Smooth muscle cell (in vitro differentiated cells): ENCODE data around the gene SLC1A7. TPM values are rescaled to one million over a fixed set of nuclear protein-coding genes. Genes with fewer than 3 reads are reported as not detected.

Experiments used
- DNase-seq: peaks from one replicate; lab custom pipeline; 2025; ENCODE audit not compliant: unreplicated experiment; lab: John Stamatoyannopoulos, UW
- H2AFZ ChIP-seq: fragments of 200-600 bp; sonication (generic); 2 replicates; pipeline ENCODE4 v1.6.0; 2016; ENCODE audit warnings: antibody characterized with exemption, low read depth, mild to moderate bottlenecking
- H3F3A ChIP-seq: fragments of 200-600 bp; sonication (generic); 2 replicates; pipeline ENCODE4 v1.6.0; 2017; ENCODE audit warnings: antibody characterized with exemption, low read depth
- H3K27ac ChIP-seq: fragments of 200-600 bp; sonication (generic); 2 replicates; pipeline ENCODE4 v1.5.1; 2016; ENCODE audit warnings: low read depth, mild to moderate bottlenecking
- H3K27me3 ChIP-seq: fragments of 200-600 bp; sonication (generic); 2 replicates; pipeline ENCODE4 v1.6.1; 2016; ENCODE audit warnings: low read depth, mild to moderate bottlenecking
- H3K36me3 ChIP-seq: fragments of 200-600 bp; sonication (generic); 2 replicates; pipeline ENCODE4 v1.5.1; 2016; ENCODE audit warnings: low read depth
- H3K4me1 ChIP-seq: fragments of 200-600 bp; sonication (generic); 2 replicates; pipeline ENCODE4 v1.5.1; 2016; ENCODE audit warnings: low read depth
- H3K4me2 ChIP-seq: fragments of 200-600 bp; sonication (generic); 2 replicates; pipeline ENCODE4 v1.6.0; 2016; ENCODE audit warnings: mild to moderate bottlenecking
- H3K4me3 ChIP-seq: fragments of 200-600 bp; sonication (generic); 2 replicates; pipeline ENCODE4 v1.5.1; 2016; ENCODE audit warnings: mild to moderate bottlenecking
- H3K79me2 ChIP-seq: fragments of 200-600 bp; sonication (generic); 2 replicates; pipeline ENCODE4 v1.6.0; 2016; ENCODE audit warnings: low read depth, mild to moderate bottlenecking
- H3K9ac ChIP-seq: fragments of 200-600 bp; sonication (generic); 2 replicates; pipeline ENCODE4 v1.6.0; 2016; ENCODE audit warnings: low read depth
- H3K9me3 ChIP-seq: fragments of 200-600 bp; sonication (generic); replicated peaks from 2 replicates; pipeline ENCODE4 v1.5.1; 2016; ENCODE audit warnings: low read depth
- H4K20me1 ChIP-seq: fragments of 200-600 bp; sonication (generic); 2 replicates; pipeline ENCODE4 v1.6.0; 2016; ENCODE audit warnings: low read depth
- CTCF ChIP-seq: fragments of 200-600 bp; sonication (generic); IDR thresholded peaks from 2 replicates; pipeline ENCODE4 v1.5.1; 2017; ENCODE audit warnings: borderline replicate concordance, mild to moderate bottlenecking, antibody characterized with exemption; ENCODE audit not compliant: insufficient read depth, poor library complexity, severe bottlenecking
- WGBS: methylation state at CpG from one replicate; pipeline ENCODE4 v1.1.7; 2016; ENCODE audit warnings: low lambda C conversion rate; 5-methylcytosine and 5-hydroxymethylcytosine counted together
- polyA plus RNA-seq: library from polyadenylated mRNA; unstranded; fragments of >200 nt; fragmentation: Nextera tagmentation; extraction: Ambion mirVana; gene quantifications from 2 replicates; pipeline ENCODE4 v1.2.1, GENCODE V29; 2016
- total RNA-seq: library from RNA; depleted of rRNA; stranded (reverse); fragments of >200 nt; gene quantifications from 2 replicates; pipeline ENCODE4 v1.2.3, GENCODE V29; 2014

SLC1A7 gene
- total and polyA plus RNA-seq, 2 experiments from 2014 or later, result 0.05 TPM; not detected in 1

- Histone ChIP-seq H3K27me3 (no peaks in the 10 kb centered on the region), H4K20me1 (peaks cover 22% of the 10 kb centered on the region), H3K27ac (no peak overlapping the region), H3K9ac (no peak overlapping the region), H3K36me3 (no peaks in the 10 kb centered on the region), H3K4me3 (no peak overlapping the region), H3F3A (no peaks in the 10 kb centered on the region), H3K4me1 (peaks cover 3% of the 10 kb centered on the region), H3K4me2 (no peak overlapping the region), H2AFZ (no peak overlapping the region), H3K79me2 (no peaks in the 10 kb centered on the region), H3K9me3 (no peaks in the 10 kb centered on the region)
- no peak for TF ChIP-seq CTCF
- no peak for DNase-seq
- 61% methylated on average over 5 of the region's 5 CpGs for WGBS
Measured at GRCh38 chr1:53047737-53048736, 94.4 kb downstream of the SLC1A7 start.

- Histone ChIP-seq H3K4me1 (peaks cover 3% of the 10 kb centered on the region), H3K4me2 (no peak overlapping the region), H4K20me1 (peaks cover 22% of the 10 kb centered on the region), H3K79me2 (no peaks in the 10 kb centered on the region), H3K36me3 (no peaks in the 10 kb centered on the region), H3F3A (no peaks in the 10 kb centered on the region), H3K27me3 (no peaks in the 10 kb centered on the region), H3K9ac (no peak overlapping the region), H3K4me3 (no peak overlapping the region), H3K27ac (no peak overlapping the region), H2AFZ (no peak overlapping the region), H3K9me3 (no peaks in the 10 kb centered on the region)
- TF ChIP-seq CTCF, result no peak
- WGBS, result 51% methylated on average over 2 of the region's 2 CpGs
- no peak for DNase-seq
Measured at GRCh38 chr1:53046930-53047329, 95.5 kb downstream of the SLC1A7 start.

GRCh38 chr1:53044926-53045325 is 97.5 kb downstream of the SLC1A7 start:
- no peak overlapping the region for H3K4me3 ChIP-seq
- DNase-seq, result no peak
- H3K9me3 ChIP-seq, result no peaks in the 10 kb centered on the region
- peaks cover 22% of the 10 kb centered on the region for H4K20me1 ChIP-seq
- no peak overlapping the region for H3K9ac ChIP-seq
- no peak for TF ChIP-seq CTCF
- no peak overlapping the region for H3K27ac ChIP-seq
- no peak overlapping the region for H2AFZ ChIP-seq
- WGBS, result 97% methylated on average over 5 of the region's 5 CpGs
- H3K79me2 ChIP-seq, result no peaks in the 10 kb centered on the region
- H3F3A ChIP-seq, result no peaks in the 10 kb centered on the region
- no peaks in the 10 kb centered on the region for H3K27me3 ChIP-seq
- H3K4me1 ChIP-seq, result peaks cover 3% of the 10 kb centered on the region
- no peaks in the 10 kb centered on the region for H3K36me3 ChIP-seq
- H3K4me2 ChIP-seq, result no peak overlapping the region
